Liver (tissue), 3 donors: ENCODE results near the gene NAA30.

Experiments
- FOXA2 ChIP-seq: IDR thresholded peaks from 2 replicates; pipeline ENCODE4 v1.6.1; 2016; ENCODE audit warnings: antibody characterized with exemption
- GABPA ChIP-seq, 2 donors: IDR thresholded peaks in 1 of 2; conservative IDR thresholded peaks in 1 of 2; 2 replicates each; pipeline ENCODE4 v1.6.1; 2016; ENCODE audit warnings: antibody characterized with exemption in 2 of 2, mild to moderate bottlenecking in 1 of 2, moderate library complexity in 1 of 2
- JUND ChIP-seq, 2 donors: IDR thresholded peaks; 2 replicates each; pipeline ENCODE4 v1.6.1; 2016; ENCODE audit warnings: antibody characterized with exemption in 2 of 2
- RAD21 ChIP-seq, 2 donors: IDR thresholded peaks; 2 replicates each; pipeline ENCODE4 v1.6.1; 2016; ENCODE audit warnings: antibody characterized with exemption in 2 of 2, mild to moderate bottlenecking in 2 of 2
- RXRA ChIP-seq, 2 donors: IDR thresholded peaks; 2 replicates each; pipeline ENCODE4 v1.6.1; 2017 to 2018; ENCODE audit warnings: antibody characterized with exemption in 2 of 2, mild to moderate bottlenecking in 1 of 2
- TAF1 ChIP-seq: conservative IDR thresholded peaks from 2 replicates; pipeline ENCODE4 v1.6.1; 2016; ENCODE audit warnings: antibody characterized with exemption, mild to moderate bottlenecking
- YY1 ChIP-seq: IDR thresholded peaks from 2 replicates; pipeline ENCODE4 v1.6.1; 2016; ENCODE audit warnings: antibody characterized with exemption, mild to moderate bottlenecking
- TF ChIP-seq, protein P1 (sequence below): fragments of 150-350 bp; IDR thresholded peaks from 2 replicates; pipeline ENCODE4 v1.5.1; 2017; ENCODE audit warnings: improper control_type of control experiment, low read depth, low read length; ENCODE audit not compliant: missing input control
- TF ChIP-seq, protein P2 (sequence below): IDR thresholded peaks from 2 replicates; pipeline ENCODE4 v1.6.1; 2016; ENCODE audit warnings: antibody characterized with exemption
- TF ChIP-seq, protein P3 (sequence below): IDR thresholded peaks from 2 replicates; pipeline ENCODE4 v1.6.1; 2016; ENCODE audit warnings: antibody characterized with exemption
- TF ChIP-seq, protein P4 (sequence below): IDR thresholded peaks from 2 replicates; pipeline ENCODE4 v1.6.1; 2016; ENCODE audit warnings: antibody characterized with exemption, mild to moderate bottlenecking
- TF ChIP-seq, protein P5 (sequence below): IDR thresholded peaks from 2 replicates; pipeline ENCODE4 v1.6.1; 2016; ENCODE audit warnings: antibody characterized with exemption
- donor health status: healthy.
- donor health status: healthy.

DNA sequence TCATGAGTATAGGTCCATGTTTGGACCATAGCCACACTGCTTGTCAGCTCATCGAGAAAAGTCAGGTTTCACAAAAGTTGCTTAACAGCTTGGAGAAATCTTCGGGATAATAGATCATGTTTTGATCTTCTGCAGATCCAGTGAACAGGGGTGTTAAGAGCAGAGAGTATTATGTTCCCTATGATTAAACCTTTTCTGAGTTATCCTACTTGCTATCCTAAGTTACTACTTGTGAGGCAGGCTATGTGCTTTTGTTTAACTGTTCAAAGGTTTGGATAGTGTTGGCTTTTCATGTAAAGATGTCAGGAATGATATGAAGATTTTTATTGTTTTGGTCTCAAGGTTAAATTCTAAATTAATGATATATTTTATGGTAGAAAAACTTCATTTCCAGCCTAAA lies 11.1 kb downstream of the NAA30 start:
- TF ChIP-seq RAD21 (IDR thresholded peaks at IDR 0.05) = no peak
- TF ChIP-seq YY1 = no peak
- TF ChIP-seq, protein P1, sequence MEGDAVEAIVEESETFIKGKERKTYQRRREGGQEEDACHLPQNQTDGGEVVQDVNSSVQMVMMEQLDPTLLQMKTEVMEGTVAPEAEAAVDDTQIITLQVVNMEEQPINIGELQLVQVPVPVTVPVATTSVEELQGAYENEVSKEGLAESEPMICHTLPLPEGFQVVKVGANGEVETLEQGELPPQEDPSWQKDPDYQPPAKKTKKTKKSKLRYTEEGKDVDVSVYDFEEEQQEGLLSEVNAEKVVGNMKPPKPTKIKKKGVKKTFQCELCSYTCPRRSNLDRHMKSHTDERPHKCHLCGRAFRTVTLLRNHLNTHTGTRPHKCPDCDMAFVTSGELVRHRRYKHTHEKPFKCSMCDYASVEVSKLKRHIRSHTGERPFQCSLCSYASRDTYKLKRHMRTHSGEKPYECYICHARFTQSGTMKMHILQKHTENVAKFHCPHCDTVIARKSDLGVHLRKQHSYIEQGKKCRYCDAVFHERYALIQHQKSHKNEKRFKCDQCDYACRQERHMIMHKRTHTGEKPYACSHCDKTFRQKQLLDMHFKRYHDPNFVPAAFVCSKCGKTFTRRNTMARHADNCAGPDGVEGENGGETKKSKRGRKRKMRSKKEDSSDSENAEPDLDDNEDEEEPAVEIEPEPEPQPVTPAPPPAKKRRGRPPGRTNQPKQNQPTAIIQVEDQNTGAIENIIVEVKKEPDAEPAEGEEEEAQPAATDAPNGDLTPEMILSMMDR = no peak
- TF ChIP-seq, protein P2, sequence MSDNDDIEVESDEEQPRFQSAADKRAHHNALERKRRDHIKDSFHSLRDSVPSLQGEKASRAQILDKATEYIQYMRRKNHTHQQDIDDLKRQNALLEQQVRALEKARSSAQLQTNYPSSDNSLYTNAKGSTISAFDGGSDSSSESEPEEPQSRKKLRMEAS = no peak
- TF ChIP-seq, protein P3, sequence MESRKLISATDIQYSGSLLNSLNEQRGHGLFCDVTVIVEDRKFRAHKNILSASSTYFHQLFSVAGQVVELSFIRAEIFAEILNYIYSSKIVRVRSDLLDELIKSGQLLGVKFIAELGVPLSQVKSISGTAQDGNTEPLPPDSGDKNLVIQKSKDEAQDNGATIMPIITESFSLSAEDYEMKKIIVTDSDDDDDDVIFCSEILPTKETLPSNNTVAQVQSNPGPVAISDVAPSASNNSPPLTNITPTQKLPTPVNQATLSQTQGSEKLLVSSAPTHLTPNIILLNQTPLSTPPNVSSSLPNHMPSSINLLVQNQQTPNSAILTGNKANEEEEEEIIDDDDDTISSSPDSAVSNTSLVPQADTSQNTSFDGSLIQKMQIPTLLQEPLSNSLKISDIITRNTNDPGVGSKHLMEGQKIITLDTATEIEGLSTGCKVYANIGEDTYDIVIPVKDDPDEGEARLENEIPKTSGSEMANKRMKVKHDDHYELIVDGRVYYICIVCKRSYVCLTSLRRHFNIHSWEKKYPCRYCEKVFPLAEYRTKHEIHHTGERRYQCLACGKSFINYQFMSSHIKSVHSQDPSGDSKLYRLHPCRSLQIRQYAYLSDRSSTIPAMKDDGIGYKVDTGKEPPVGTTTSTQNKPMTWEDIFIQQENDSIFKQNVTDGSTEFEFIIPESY = no peak
- TF ChIP-seq, protein P4, sequence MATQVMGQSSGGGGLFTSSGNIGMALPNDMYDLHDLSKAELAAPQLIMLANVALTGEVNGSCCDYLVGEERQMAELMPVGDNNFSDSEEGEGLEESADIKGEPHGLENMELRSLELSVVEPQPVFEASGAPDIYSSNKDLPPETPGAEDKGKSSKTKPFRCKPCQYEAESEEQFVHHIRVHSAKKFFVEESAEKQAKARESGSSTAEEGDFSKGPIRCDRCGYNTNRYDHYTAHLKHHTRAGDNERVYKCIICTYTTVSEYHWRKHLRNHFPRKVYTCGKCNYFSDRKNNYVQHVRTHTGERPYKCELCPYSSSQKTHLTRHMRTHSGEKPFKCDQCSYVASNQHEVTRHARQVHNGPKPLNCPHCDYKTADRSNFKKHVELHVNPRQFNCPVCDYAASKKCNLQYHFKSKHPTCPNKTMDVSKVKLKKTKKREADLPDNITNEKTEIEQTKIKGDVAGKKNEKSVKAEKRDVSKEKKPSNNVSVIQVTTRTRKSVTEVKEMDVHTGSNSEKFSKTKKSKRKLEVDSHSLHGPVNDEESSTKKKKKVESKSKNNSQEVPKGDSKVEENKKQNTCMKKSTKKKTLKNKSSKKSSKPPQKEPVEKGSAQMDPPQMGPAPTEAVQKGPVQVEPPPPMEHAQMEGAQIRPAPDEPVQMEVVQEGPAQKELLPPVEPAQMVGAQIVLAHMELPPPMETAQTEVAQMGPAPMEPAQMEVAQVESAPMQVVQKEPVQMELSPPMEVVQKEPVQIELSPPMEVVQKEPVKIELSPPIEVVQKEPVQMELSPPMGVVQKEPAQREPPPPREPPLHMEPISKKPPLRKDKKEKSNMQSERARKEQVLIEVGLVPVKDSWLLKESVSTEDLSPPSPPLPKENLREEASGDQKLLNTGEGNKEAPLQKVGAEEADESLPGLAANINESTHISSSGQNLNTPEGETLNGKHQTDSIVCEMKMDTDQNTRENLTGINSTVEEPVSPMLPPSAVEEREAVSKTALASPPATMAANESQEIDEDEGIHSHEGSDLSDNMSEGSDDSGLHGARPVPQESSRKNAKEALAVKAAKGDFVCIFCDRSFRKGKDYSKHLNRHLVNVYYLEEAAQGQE = no peak
- no peak for TF ChIP-seq FOXA2
- TF ChIP-seq, protein P5, sequence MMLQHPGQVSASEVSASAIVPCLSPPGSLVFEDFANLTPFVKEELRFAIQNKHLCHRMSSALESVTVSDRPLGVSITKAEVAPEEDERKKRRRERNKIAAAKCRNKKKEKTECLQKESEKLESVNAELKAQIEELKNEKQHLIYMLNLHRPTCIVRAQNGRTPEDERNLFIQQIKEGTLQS = no peak
- no peak for TF ChIP-seq GABPA (IDR thresholded peaks at IDR 0.05 in 1 of 2, conservative IDR thresholded peaks at IDR 0.05 in 1 of 2)
- no peak for TF ChIP-seq RXRA (IDR thresholded peaks at IDR 0.05)
- TF ChIP-seq TAF1 = no peak
- TF ChIP-seq JUND (IDR thresholded peaks at IDR 0.05) = no peak
